Ovary (tissue), 3 donors: Measurements from ENCODE around the gene IQSEC1.

ENCODE experiments used
- CTCF ChIP-seq, 3 donors: fragments of 450-650 bp in 2 of 3; fragments of 200-600 bp in 1 of 3; IDR thresholded peaks; one replicate each; pipeline versions ENCODE4 v1.5.1 to v1.8.0; 2016 to 2022; ENCODE audit warnings: antibody characterized with exemption in 3 of 3, mild to moderate bottlenecking in 1 of 3
- EP300 ChIP-seq: sonication (generic); formaldehyde crosslinking; IDR thresholded peaks from one replicate; pipeline ENCODE4 v1.6.1; 2017; ENCODE audit warnings: antibody characterized with exemption
- POLR2A ChIP-seq: fragments of 450-650 bp; IDR thresholded peaks from one replicate; pipeline ENCODE4 v1.6.1; 2017; ENCODE audit warnings: antibody characterized with exemption, mild to moderate bottlenecking, moderate library complexity
- donor health status: DM: no; HTN: no; CAD: no.

- TF ChIP-seq CTCF (IDR thresholded peaks at IDR 0.05) (no peak), EP300 (no peak), POLR2A (no peak)
Observed at GRCh38 chr3:12978682-12979081, 94.5 kb downstream of the IQSEC1 start.
